ENCODE data around the gene TPSD1.
"Not testable (repeated sequence)": the region's sequence is repeated elsewhere in the genome, so short reads cannot be mapped to it uniquely, and the experiment has no call there.

The TPSD1 gene

GRCh38 chr16:1255276-1256122, at the start of gene TPSD1:
TSS of gene TPSD1 (plus strand) at chr16:1256069. CDS start at chr16:1256281, 212 bp downstream.
- not testable (repeated sequence) for DNase-seq (ENCODE audit: low spot score)

DNA sequence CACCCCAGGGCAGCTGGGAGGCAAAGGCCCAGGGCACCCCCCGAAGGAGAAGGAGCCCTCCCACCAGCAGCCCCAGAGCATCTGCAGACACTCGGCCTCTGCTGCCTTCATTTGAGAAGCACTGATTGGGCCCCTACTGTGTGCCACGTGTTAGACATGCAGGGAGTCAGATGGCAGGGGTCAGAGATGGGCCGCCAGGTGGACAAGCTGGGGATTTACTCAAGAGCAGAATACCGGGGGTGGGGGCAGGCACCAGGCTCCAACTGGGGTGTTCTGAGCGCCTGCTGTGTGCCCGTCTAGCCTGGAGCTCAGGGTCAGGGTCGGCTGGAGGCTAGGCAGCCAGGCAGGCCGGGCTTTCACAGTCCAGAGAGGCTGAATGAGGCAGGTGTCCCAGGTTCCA, 49.5 kb upstream of the TPSD1 start:
- no peak for DNase-seq (ENCODE audit: low spot score)

DNA sequence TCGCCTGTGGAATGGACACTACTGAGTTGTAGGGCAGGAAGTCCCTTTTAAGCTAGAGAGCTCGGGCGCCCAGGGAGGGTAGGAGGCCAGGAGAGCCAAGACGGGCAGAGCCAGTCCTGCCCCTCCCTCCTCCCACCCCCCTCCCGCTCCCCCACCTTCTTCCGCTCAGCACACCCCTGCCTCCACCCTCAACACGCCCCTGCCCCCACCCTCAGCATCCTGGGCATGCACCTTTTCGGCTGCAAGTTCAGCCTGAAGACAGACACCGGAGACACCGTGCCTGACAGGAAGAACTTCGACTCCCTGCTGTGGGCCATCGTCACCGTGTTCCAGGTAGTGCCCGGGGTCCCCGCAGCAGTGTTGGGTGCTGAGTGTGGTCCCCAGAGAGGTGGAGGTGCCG, 49.1 kb upstream of the TPSD1 start:
- no peak for DNase-seq (ENCODE audit: low spot score)

DNA sequence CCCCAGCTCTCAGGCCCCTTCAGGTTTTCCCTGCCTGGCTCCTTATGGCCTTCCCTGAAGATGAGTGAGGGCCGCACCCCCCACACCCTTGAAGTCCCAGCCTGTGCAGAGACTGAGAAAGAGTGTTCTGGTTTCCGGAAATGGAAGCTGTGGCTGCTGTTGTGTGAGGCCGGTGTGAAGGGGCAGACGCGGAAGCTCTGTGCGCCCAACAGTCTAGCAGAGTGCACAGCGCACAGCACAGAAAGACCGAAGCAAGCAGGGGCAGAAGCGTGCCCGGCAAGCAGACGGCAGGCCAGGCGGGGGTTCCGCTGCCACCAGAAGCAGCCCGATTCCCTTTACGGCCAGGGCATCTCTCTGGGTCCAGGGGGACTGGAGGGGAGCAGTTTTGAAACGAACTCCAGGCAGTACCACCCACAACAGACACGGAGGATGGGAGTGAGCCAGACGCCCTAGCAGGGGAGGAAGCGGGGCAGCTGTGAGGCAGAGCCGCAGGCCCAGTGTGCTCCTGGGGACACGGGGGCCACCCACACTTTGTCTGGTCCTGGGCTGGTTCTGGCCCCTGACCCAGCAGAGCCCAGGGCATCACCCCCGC, 47.5 kb upstream of the TPSD1 start:
- DNase-seq (ENCODE audit: low spot score): no peak

DNA sequence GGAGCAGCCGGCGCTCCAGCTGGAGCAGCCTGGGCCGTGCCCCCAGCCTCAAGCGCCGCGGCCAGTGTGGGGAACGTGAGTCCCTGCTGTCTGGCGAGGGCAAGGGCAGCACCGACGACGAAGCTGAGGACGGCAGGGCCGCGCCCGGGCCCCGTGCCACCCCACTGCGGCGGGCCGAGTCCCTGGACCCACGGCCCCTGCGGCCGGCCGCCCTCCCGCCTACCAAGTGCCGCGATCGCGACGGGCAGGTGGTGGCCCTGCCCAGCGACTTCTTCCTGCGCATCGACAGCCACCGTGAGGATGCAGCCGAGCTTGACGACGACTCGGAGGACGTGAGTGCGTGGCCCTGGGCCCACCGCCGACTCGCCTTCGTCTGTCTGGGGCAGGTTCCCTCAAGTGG, 46.8 kb upstream of the TPSD1 start:
- no peak for DNase-seq (ENCODE audit: low spot score)

GRCh38 chr16:1210461-1210860, 45.4 kb upstream of the TPSD1 start:
- no peak for DNase-seq (ENCODE audit: low spot score)

- no peak for DNase-seq (ENCODE audit: low spot score)
These were observed 44.2 kb upstream of the TPSD1 start for GRCh38 chr16:1211451-1212268.

DNA sequence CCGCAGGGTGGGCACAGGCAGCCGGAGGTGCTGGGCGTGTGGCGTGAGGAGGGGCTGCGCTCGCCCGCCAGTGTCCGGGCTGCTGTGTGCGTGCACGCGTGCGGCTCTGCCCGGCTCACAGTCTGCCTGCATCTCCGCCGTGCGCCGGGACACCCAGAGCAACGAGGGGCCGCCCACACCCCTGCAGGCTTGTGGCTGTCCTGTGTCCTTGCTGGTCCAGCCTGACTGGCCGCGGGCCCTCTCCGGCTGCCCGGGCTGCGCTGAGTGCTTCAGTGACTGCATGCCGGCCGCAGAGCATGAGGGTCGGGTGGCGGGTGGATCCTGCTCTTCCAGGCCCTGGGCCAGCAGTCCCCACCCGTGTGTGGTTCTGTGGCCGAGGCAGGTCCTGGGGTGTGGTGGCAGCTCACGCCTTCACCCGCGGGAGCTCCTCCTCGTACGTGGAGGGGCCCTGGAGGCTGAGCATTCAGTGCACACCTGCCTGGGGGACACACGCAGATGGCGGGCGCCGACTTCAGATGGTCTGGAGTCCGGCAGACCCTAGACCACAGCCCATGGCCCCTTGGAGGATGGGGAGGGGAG, 43.2 kb upstream of the TPSD1 start:
- DNase-seq (ENCODE audit: low spot score): no peak

DNA sequence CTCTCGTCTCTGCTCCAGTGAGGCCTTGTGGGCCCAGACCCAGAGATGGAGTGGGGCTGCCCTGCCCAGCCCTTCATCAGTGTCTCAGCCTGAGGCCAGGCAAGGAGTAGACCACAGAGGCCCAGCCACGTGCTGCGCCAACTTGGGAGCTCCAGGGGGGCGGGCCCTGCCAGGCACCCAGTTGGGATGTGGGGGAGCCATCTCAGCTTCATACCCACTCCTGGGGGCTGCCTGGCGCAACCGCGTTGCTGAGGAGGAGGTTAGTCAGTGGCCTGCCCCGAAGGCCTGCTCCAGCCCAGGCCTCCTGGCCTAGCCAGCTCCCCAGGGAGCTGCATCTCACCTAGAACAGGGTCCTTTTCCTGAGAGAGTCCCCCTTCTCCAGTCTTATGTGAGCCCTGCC, 42.6 kb upstream of the TPSD1 start:
- DNase-seq (ENCODE audit: low spot score): no peak

DNA sequence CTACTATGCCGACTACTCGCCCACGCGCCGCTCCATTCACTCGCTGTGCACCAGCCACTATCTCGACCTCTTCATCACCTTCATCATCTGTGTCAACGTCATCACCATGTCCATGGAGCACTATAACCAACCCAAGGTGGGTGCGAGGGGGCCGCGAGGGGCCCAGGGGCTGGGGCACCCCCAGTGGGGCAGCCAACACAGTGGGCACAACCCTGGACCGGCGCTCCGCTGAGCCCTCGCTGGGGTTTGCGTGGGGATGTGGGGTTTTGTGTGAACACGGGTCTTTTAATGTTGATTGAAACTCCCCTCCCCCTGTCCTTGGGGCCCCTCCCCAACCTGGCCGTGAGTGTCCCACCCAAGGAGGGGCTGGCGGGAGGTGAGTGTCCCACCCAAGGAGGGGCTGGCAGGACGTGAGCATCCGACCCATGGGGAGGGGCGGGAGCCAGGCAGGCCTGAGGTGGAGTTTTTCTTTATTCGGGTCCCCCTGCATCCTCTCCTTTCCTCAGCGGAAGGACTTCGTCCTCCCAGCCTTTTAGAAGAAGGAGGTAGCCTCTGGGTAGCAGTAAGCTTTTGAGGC, 42.0 kb upstream of the TPSD1 start:
- no peak for DNase-seq (ENCODE audit: low spot score)

- DNase-seq (ENCODE audit: low spot score): no peak
These were observed 41.1 kb upstream of the TPSD1 start for GRCh38 chr16:1214719-1215118.

DNA sequence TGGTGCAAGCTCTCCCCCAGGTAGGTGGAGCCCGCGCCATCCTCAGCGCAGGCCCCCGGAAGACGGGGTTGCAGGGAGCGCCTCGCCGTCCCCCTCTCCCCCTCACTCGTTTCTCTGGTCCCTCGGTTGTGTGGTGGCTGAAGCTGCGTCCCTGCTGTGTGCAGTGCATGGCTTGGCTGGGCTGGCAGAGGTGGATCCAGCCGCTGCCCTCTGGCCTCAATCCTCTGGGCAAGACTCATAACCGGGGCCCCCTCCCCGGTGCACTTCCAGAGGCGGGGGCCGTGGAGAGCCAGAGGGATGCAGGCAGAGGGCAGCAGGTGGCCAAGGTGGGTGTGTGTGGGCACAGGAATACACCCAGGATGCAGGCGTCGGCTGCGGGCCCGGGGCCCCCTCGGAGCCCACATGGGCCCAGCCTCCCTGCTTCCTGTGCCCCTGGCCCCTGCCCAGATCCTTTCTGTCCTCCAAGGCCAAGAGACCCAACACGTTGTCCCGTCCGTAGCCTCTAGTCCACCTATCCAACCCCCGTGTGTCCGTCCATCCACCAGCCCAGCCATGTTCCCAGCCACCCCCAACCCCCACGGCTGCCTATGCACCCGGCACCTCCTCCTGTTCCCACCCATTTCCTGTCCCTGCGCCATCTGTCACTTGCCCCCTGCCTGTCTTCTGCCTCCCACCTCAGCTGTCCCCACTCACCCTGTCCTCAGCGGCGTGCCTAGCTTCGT, 40.1 kb upstream of the TPSD1 start:
- DNase-seq (ENCODE audit: low spot score): no peak

DNA sequence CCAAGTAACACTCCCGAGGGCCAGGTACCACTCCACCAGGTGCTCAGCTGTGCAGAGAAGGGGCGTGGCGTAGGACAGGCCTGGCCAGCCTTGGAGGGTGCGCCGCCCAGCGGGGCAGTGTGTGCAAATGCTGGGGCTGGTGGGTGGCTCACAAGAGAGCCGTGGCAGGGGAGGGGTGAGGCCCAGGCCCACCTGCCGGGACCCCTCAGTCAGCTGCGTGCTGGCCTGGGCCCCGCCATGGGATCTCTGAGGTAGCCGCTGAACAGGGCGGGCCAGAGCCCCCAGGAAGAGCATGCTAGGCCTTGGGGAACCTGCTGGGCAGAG, 39.6 kb upstream of the TPSD1 start:
- no peak for DNase-seq (ENCODE audit: low spot score)

GRCh38 chr16:1216681-1217400, 39.0 kb upstream of the TPSD1 start:
- DNase-seq (ENCODE audit: low spot score): no peak

DNA sequence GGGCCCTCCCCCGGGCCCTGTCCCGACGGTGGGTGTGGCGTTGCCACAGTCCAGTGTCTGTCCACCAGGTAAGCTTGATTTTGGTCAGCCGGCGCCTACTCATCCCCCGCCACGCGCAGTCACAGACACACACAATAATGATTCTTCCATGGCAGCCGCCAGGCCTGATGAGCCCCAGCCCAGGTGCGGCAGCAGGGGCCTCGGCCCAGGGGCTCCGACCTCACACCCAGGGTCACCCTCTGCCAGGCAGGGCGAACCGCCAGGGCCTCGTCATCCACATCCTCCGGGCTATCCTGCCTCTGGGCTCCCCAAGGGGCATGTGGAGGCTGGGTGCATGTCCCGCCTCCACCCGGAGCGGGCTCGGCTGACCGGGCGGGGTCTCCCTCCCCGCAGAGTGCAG, 38.3 kb upstream of the TPSD1 start:
- no peak for DNase-seq (ENCODE audit: low spot score)

GRCh38 chr16:1218061-1218929, 37.6 kb upstream of the TPSD1 start:
- DNase-seq (ENCODE audit: low spot score): no peak

GRCh38 chr16:1218930-1219611, 36.8 kb upstream of the TPSD1 start:
- no peak for DNase-seq (ENCODE audit: low spot score)

DNA sequence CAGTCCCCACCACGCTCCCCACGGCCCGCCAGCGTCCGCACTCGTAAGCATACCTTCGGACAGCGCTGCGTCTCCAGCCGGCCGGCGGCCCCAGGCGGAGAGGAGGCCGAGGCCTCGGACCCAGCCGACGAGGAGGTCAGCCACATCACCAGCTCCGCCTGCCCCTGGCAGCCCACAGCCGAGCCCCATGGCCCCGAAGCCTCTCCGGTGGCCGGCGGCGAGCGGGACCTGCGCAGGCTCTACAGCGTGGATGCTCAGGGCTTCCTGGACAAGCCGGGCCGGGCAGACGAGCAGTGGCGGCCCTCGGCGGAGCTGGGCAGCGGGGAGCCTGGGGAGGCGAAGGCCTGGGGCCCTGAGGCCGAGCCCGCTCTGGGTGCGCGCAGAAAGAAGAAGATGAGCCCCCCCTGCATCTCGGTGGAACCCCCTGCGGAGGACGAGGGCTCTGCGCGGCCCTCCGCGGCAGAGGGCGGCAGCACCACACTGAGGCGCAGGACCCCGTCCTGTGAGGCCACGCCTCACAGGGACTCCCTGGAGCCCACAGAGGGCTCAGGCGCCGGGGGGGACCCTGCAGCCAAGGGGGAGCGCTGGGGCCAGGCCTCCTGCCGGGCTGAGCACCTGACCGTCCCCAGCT, 35.7 kb upstream of the TPSD1 start:
- no peak for DNase-seq (ENCODE audit: low spot score)

Measured in germinal center (tissue), 1 donor.